Activated CD4-positive, alpha-beta T cell treated with anti-CD3 and anti-CD28 coated beads for 4 hours (primary cell): ENCODE results near the gene PYGB.

Experiments used
- DNase-seq, 2 donors: peaks; one replicate each; pipeline ENCODE4 v3.0.0-alpha.2; 2020

PYGB gene

DNA sequence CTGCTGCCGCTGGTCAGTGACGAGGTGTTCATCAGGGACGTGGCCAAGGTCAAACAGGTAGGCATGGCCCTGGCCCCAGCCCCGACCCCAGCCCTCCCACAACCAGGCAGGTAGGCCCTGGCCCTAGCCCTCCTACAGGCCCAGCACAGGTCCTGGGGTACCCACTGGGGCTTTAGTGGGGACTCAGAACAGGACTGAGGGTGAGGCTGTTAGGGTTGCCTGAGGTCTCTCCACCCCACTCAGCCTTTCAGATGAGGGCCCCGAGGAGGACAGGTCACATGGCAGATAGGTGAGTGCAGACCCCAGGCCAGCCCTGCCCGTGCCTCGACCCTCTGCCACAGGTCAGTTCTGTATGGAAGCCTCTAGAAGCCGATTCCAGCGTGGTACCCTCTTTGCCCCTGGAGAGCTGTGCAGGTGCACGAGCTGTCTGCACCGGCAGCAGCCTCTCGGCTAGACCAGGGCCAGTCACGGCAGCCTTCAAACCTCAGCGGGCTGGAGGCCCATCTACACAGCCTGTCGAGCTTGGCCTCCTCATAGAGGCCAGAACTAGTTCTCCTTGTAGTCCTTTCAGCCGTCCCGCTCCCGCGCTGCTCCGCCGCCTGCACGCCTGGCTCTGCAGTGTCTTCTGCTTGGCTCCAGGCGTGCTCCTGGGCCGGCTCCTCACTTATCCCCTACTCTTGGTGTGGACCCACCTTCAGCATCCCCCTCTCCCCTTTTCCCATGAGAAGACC is 35.5 kb downstream of the PYGB start:
- DNase-seq: no peak

DNA sequence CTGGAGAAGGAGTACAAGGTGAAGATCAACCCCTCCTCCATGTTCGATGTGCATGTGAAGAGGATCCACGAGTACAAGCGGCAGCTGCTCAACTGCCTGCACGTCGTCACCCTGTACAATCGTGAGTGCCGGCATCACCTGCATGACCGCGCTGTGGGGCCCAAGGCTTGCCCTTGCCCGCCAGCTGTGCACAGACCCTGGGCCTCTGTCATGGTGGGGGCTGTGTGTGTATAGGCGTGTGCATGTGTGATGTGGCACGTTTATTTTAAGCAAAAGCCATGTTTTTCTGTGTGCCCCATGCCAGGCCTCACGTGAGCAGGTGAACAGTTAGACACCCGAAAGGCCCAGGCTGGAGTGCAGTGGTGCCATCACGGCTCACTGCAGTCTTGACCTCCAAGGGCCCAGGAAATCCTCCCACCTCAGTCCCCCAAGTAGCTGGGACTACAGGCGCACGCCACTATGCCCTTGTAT is 36.3 kb downstream of the PYGB start:
- no peak for DNase-seq

DNA sequence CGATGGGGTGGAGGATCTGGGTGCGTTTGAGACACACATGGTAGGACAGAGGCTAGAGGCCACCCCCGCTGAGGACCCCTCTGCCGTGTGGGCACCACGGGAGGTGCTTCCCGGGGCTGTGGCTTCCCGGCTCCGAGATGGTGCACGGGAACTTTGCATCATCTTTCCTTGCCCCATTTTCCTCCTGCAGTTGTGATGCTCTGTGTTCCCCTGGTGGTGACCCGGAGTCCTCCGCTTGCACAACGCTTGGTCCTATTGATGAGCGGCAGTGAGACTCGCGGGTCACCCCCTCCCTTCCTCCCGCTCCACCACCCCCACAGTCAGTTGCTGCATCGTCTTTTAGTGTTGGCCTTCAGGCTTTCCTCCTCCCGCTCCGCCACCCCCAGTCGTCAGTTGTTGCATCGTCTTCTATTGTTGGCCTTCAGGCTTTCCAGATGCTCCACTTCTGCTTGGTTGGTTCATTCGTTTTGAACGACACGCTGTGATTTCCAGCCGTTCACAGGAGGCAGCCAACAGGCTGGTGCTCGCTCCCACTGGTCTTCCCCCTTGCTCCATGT is 37.3 kb downstream of the PYGB start:
- no peak for DNase-seq

DNA sequence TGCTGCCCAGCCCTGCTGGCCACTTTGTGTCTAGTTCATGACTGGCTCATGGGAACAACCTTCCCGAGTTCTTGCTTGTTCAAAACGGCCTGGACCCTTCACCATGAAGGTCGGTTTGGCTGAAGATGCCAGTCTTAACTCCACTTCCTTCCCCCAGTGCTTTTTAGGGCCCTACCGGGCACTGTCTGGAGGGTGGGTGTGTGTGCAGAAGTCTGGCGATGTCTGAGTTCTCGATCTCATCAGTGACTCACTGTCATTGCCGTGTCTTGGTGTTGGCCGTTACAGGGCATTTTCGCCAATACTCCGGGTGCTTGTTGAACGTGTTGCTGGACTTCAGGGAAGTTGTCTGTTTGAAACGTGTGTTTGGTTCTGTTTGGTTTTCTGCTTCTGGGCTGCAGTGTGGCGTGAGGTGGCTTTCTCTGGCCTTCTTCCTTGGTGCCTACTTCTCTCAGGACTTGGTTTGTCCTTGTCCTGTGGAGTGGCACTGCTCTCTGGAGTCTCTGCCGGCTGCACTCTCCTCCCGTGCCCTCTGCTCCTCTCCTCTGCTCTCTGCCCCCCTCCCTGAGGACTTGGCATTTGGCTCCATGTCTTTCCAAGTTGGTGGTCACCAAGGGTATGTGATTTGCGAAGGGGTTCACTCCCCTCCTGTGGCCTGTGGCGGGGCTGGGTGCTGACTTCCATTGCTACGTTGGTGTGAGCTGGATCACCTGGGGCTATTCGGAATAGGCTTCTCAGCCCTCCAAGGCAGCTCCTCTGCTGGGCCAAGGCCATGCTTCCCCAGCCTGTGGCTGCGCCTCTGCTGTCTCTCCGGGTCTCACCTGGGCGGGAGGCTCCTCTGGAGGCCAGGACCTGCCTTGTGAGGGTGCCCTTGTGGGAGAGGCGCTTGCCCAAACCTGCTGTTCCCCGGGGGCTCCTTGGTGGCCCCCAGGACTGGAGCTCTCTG is 38.2 kb downstream of the PYGB start:
- DNase-seq: no peak

DNA sequence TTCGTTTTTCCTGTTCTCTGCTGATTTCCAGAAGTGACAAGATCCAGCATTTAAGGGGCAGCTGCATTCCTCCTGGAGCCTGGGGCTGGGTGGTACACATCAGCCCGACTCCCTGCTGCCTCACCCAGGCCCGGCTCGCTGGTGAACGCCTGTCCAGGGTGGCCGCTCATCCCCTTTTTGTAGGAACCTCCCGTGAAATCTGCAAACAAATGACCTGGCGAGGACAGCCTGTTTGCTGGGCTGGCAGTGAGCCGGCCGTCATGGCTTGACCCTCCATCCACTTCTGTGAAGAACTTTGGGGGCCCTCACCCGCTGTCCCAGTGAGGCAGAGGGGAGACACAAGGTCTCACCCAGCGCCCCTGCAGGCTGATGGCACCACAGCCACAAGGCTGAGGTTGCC is 39.0 kb downstream of the PYGB start:
- DNase-seq: no peak

DNA sequence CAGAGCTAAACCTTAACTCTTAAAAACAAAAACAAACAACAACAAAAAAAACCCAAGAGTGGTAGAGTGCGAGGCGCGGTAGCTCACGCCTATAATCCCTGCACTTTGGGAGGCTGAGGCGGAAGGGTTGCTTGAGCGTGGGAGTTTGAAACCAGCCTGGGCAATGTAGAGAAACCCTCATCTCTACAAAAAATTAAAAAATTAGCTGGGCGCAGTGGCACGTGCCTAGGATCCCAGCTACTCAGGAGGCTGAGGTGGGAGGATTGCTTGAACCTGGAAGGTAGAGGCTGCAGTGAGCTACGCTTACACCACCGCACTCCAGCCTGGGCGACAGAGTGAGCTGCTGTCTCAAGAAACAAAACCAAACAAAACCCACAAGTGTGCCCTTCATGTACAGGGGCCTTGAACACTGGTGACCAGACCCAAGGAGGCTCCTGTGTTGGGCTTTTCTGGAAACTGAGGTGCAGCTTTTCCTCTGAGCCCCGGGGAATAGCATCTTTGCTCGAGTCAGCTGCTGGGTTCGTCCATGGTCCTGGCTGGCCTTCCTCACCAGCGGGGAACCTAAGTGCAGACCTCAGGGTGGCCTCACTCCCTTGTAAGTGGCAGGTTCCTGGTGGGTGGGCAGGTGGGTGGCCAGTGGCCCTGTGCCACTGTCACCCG is 39.9 kb downstream of the PYGB start:
- no peak for DNase-seq

DNA sequence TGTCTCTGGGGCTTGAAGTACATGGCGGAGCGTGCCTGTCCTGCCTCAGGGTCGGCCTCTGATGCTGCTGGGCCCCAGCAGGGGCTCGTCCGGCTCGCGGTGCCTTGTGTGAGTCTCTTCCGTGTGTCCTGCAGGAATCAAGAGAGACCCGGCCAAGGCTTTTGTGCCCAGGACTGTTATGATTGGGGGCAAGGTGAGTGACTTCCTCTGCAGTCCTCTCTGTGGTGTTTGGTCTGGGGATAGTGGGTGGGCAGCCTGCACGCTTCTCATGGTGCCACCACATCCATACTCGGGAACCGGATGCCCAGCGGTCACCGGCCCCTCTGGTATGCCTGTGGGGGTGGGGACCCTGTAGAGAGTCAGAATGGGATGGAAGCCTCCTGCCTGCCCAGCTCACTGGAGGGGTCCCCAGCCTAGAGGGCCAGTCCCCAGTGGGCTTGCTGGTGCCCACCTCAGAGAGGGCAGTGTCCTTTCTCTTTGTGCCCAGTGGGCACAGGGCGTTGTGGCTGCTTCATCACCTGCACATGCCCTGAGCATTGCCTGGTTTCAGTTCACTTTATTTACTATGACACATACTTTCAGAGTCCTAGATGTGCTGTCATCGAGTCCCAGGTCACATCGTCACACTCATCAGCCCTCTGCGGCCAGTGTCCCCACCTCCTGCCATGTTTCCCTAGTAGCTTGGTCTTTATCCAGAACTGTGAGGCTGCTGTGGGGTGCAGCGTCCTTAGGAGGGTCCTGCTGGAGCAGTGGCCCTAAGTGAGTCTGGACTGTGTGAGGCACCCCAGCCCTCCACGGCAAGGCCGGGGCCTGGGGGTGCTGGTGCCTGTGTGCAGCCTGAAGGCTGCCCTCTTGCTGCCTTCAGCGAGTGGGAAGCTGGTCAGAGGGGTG is 40.7 kb downstream of the PYGB start:
- no peak for DNase-seq

DNA sequence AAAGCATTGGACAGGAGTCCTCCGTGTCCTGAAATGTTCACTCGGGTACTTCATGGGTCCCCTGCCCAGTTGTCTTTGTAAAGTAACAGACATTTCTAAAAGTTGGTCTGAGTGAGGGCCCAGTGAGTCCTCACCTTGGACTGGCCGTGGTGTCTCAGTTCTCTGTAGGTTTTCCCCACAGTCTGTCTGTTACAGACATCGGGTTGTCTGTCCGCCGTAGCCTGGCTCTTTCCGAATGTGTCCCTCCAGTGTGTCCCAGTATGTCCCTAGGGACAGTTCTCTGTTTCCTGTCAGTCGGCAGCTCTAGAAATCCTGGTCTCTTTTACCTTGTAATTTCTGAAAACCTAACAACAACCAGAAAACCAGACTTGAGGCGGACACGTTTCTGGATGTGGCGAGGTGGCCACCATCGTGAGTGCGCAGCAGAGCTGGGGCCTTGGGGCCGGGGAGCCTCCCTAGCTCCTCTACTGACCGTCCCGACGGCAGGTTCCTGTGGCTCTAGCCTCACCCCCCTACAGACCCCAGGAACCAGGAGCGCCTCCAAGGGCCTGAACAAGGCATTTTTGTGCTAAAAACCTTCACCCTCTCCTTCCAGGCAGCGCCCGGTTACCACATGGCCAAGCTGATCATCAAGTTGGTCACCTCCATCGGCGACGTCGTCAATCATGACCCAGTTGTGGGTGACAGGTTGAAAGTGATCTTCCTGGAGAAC is 42.2 kb downstream of the PYGB start:
- DNase-seq: no peak

DNA sequence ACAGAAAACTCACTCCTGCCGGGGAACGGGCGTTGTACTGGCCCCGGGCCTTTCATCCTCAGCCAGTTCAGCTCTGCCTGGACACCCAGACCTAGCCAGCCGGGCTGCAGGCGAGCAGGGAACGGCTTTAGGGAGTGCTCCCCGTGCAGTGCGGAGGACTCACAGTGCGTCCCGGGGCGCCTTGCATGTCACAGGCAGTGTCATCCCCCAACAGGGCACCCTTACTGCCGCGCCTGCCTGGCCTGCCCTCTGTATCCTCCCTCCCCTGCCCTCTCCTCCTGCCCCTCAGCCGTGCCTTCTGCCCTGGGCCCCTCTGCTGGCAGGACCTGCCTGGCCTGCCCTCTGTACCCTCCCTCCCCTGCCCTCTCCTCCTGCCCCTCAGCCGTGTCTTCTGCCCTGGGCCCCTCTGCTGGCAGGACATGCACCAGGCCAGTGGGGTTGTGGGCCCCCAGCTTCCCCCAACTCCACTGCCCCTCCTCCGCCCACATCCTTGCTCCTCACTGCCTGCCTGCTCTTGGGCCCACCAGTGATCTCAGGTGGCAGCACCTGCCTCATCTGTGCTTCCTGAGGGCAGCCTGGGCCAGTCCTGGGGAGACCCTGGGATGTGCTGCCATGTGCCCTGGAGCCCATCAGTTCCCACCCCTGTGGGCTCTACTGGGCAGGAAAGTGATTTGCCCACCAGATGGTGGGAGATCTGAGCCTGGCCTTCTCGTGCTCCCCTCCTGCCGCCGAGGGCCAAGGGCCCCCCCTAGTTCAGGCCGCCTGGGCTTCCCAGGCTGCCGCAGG is 43.0 kb downstream of the PYGB start:
- no peak for DNase-seq

DNA sequence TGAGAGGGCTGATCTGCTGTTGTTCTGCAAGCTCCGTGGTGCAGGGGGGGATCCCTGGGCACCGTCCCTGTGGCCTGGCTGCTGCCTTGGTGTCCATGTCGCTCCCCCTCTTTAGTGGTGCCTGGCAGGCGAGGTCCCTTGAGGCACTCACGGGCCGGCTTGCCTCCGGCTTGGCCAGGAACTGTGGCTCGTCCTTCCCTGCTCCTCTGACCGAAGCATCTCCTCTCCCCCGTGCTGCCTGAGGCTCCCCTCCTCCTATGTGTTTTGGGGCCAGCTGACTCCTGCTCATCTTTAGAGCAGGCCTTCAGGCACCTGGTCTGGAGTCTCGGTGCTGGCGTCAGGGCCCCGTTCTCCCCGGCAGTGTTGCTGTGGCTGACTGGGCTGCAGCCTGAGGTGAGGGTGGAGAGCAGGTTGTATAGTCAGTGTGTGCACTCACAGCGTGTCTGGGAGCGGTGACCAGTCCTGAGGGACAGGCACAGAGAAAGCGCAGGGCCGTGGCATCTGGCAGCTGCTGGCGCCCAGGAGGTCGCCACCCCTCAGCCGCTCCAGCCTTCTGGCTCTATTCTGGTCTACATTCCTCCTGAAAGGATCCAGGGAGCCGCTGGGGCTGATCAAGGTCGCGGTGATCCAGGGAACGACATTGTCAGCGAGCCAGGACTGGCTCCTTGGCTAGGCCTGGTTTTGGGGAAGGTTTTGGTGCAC is 43.7 kb downstream of the PYGB start:
- no peak for DNase-seq

DNA sequence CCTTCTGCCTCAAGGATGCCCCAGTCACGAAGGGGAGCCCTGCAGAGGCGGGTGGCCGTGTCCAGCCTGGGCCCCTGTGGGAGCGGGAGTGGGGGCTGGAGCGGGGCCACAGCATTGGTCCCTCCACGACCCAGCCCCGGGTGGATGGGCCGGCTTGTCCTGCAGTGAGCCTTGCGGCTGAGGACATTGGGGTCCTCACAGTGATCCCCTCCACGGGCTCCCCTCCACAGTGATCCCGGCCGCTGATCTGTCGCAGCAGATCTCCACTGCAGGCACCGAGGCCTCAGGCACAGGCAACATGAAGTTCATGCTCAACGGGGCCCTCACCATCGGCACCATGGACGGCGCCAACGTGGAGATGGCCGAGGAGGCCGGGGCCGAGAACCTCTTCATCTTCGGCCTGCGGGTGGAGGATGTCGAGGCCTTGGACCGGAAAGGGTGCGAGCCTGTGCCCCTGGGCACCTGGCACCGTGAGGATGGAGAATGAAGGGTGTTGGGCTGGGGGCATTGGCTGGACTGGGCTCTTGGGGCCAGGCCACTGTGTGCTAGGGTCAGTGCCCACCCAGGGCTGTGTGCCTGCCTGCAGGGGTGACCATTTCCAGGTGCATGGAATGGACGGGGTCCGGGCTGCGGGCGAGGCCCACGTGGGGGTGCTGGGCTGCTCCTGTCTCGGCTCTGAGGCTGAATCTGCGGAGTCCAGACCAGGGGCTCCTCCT is 44.4 kb downstream of the PYGB start:
- DNase-seq: no peak

DNA sequence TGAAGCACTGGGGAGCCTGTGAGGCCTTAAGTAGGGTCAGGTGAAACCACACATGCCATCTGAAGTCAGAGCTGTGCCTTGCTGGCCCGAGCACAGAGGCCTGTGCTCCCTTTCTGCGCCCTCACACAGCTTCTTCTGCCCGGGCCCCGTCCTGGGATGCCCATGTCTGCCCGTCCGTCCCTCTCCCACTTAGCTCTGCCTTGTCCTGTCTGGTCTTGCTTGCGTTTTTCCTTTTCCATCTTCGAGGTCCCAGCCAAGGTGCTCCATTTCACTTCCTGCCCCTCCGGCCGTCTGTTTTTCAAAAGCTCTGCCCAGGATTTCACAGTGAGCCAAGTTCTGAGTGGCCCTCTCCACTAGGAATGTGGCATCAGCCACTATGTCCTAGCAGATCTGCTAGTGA is 45.6 kb downstream of the PYGB start:
- DNase-seq: no peak

DNA sequence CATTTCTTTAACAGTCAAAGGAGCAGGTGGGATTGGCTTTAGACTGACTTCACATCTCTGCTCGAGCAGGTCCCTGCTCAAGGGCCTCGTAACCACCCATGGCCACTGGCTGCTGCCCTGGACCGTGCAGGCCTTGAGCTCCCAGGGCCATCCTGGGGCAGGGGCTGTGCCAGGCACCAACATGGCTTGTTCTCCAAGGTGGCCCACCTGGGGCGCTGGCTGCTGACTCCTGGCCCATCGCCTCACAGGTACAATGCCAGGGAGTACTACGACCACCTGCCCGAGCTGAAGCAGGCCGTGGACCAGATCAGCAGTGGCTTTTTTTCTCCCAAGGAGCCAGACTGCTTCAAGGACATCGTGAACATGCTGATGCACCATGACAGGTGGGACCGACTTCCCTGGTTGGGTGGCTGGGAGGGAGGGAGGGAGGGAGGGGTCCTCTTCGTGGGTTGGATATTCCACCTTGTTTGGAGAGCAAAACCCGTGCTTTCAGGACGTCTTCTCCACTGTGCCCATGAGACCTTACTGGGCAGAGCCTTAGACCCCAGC is 46.1 kb downstream of the PYGB start:
- DNase-seq: no peak

DNA sequence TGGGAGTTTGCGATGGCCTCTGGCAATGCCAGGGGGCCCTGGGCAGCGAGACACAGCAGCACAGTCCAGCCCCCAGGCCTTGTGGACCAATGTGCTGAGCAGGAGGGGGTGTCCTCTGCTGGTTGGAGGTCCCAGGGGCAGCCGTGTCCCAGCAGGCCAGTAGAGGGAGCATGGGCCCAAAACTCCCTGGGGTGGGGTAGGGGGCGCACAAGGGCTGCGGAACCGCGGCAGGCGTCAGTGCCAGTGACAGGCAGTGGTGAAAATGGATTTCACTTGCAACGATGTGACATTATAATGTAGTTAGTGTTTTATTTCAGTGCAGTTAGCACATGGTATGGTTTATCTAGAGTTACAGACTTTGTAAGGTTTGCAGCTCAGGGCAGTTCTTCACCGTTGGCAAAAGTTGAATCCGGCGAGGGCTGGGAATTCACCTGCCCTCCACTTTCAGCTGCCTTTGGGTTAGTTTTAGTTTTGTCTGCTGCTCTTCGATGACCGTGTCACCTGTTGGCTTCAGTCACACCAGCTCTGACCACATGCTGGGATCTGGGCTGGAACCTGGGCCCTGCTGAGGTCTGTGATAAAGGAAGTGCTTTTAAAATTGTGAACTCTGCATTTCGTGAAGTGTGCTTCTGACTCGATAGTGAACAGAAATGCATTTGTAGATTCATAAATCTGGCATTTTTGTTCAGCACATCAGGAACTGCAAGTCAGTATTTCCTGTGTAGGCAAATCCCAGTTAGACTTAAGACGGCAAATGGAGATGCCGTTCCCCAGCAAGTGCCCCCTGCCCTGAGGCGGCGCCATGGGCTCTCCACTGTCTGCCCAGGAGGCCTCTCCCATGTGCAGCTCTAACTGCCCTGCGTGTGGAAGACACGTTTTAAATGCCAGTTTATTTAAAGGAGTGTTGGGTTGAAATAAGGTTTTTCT is 46.8 kb downstream of the PYGB start:
- DNase-seq: peak; percentile 52 to 59

DNA sequence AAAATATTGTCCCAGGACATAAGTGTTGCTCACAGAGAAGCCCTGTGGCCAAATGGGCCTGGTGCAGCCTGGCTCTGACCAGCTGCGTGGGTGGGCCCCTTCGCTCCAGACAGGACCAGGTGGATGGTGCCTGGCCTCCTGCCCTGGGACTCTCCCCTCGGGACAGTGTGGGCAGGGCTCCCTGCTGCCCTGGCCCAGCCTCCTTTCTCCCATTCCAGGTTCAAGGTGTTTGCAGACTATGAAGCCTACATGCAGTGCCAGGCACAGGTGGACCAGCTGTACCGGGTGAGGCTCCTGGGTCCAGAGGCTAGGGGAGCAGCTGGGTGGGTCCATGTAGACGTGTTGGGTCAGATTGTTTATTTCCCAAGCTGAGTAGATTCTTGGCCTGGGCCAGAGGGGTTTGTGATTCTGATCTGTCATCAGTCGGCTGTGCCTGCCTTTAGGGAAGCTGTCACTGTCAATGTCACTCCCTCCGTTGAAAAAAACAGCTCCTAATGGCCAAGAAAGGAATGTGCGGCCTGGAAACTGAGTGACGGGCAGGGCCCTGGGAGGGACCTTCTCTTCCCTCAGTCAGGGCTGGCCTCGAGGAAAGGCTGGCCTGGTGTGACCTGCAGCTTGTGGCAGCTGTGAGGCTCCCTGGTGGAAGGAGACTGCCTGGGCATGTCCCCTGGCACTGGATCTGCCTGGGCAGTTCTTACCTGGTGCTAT is 47.7 kb downstream of the PYGB start:
- DNase-seq: no peak

DNA sequence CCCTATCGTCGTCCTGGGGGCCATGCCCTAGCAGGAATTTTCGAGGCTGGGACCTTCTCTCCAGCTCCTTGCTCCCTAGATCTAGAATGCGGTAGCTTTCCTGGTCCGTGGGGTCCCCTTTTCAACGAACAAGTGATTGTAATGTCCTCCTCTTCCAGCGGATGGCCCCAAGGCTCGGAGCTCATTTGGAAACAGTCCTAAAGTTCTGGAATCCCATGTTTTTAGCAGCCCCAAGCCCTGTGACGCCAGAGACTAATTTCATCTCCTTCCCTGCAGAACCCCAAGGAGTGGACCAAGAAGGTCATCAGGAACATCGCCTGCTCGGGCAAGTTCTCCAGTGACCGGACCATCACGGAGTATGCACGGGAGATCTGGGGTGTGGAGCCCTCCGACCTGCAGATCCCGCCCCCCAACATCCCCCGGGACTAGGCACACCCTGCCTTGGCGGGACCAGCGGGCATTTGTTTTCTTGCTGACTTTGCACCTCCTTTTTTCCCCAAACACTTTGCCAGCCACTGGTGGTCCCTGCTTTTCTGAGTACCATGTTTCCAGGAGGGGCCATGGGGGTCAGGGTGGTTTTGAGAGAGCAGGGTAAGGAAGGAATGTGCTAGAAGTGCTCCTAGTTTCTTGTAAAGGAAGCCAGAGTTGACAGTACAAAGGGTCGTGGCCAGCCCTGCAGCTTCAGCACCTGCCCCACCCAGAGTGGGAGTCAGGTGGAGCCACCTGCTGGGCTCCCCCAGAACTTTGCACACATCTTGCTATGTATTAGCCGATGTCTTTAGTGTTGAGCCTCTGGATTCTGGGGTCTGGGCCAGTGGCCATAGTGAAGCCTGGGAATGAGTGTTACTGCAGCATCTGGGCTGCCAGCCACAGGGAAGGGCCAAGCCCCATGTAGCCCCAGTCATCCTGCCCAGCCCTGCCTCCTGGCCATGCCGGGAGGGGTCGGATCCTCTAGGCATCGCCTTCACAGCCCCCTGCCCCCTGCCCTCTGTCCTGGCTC is 48.5 kb downstream of the PYGB start:
- peak in 1 of 2 donors; percentile 16 for DNase-seq
